Activated CD8-positive, alpha-beta memory T cell treated with anti-CD3 and anti-CD28 coated beads, Interleukin-2, amount 50 U/mL, for 1 hour (primary cell): Measurements from ENCODE around the gene RSPO1.
"Not testable (repeated sequence)": the region's sequence is repeated elsewhere in the genome, so short reads cannot be mapped to it uniquely, and the experiment has no call there.

Source experiments
- DNase-seq: peaks from one replicate; pipeline ENCODE4 v3.0.0-alpha.2; 2020; ENCODE audit errors: extremely low read depth

RSPO1 gene

DNA sequence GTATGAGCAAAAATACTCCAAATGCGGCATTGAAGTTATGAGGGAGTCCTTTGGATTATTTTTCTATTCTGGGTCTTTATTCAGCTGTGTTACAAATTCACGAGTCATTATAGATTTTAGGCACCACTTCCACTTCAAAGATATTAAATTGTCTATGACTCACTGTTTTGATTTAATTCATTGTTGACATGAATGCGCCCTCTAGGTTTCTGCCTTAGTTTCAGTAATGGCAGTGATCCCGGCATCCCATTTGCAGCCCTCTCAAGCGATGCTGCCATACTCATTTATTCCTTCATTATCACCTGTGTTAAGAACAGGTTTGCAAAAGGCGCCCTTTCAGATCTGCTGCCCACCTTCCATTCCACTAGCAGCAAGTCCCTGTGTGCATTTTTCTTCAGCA is 14.0 kb downstream of the RSPO1 start:
- no peak for DNase-seq

DNA sequence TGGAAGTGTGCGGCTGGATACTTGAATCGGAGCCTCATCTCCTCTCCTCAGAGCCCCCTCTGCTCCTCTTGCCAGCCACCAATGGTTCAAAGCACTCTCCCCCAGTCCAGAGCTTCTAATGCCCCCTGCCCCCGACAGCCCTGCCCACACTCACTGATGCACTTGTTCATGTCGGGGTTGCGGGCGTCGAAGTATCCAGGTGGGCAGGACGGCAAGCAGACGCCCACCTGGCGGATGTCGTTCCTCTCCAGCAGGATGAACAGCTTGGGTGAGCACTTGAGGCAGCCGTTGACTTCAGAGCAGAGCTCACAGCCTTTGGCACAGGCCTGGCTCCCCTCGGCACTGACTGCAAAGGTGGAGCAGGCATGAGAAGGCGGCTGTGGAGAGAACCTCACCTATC is 18.4 kb downstream of the RSPO1 start:
- DNase-seq, result no peak

DNA sequence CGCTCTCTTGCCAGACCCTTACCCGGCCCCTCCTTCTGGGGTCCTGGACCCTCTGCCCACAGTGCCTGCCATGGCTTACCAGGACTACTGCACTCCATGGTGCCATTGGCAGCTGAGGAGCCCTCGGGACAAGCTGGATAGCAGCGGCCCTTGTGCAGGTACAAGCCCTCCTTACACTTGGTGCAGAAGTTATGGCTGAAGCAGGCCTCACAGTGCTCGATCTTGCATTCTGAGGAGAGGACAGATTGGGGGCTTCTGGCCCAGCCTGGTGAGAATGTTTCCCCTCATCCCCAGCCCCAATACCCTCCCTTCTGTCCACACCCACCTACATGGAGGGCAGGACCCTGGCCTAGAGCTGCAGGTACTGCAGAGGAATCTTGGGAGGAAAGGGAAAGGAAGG is 20.6 kb downstream of the RSPO1 start:
- no peak for DNase-seq

DNA sequence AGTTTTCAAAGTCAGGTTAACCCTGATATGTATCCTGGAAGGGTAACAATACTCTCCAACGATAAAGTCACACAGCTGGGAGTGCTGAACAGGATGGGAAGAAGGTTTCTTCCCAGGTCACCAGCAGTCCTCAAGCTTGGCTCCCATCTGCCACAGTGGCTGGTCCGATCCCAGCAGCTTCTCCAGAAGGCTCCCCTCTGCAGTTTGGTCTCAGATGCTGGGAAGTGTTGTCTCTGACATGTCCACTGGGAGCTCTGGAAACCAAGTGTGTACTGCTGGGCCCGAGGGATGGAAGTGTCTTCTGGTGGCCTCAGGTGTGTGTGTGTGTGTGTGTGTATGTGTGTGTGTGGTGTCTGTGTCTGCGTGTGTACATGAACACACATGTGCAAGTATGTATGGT is 22.5 kb downstream of the RSPO1 start:
- no peak for DNase-seq

DNA sequence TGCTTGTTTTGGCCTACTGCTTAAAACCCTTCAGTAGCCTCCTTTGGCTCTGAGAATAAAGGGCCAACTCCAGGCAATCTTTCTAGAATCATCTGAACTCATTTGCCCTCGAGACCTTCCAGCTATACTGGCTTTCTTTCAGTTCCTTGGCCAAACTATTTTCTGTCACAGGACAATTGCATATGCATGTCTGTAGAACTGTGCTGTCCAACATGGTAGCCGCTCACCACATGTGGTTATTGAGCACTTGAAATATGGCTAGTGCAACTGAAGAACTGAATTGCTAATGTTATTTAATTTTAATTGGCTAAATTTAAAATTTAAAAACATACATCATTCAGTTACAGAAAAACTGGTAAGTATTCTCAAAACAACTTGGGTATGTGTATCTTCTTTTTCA is 24.7 kb downstream of the RSPO1 start:
- DNase-seq, result no peak

DNA sequence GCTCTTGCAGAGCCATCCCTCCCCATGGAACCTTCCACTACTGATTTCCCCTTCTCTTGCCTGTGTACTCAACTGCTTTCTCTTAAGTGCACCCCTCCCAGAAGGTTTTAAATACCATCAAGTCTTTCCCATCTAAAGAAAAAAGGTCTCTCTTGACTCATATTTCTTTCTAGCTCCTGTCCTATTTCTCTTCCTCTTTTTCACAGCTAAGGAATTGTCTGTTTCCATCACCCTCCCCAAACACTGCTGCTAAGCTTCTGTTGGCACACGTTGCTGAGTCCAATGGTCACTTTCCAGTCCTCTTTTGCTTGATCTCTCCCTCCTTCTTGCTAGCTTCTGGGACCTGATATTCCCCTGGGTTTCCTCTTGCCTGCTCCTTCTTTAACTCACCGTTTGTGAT is 25.7 kb downstream of the RSPO1 start:
- no peak for DNase-seq

DNA sequence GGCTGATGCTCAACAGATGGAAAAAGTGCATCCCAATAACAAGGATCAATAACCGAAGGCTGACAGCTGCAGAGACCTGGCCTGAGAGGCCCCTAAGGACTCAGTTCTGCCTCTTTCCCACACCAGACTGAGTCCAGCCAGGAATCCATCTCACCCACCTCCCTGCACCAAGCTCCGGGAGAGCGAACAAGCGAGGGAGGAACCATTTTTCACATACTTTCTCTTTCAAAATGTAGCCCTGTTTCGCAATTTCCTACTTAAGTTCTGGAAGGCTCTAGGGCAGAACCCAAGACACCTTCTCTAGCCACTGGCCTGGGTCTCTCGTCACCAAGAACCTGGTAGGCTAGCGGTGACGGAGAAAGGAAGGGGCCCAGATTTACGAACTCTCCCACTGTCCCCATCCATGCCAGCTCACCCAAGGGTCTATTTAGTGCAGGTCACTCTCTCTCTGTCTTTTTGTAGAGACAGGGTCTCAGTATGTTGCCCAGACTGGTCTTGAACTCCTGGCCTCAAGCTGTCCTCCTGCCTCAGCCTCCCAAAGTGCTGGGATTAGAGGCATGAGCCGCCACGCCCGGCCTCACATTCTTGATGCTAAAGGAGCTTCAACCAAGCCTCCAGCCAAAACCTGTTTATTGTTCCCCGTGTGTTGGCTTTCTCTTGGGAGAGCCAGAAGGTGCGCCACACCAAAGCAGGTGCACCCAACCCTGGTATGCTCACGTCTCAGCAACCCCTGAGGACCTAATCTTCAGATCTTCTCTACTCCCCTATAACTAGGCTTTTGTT is 28.0 kb downstream of the RSPO1 start:
- DNase-seq, result no peak

DNA sequence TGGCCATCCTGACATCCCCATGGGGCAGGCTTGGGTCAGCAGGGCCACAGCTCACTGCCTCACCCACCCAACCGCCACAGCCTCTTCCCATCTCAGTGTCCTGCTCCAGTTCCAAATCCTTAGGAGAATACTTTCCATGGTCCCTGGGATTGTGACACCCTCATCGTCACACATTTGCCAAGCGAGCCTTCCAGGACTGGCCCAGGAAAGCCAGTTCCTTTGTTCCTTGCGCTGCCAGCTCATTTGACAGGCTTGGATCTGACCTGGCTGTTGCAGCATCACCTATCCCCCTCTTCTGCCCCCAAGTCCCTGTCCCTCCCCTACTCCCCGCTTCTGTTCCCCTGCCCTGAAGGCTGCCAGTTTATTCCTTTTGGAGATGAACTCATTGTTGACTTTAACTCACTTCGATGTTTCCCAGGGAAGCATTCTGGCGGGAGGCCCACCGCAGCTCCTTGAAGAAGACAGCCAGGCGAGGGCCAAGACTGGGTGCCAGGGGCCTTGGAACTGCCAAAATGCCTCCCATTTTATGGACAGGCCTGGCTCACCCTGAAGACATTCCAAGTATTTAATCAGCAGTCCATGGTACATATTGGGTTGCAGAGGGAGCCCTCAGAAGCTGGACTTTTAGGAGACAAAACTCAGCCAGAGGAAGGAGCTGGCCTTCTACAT is 28.8 kb downstream of the RSPO1 start:
- DNase-seq, result no peak

DNA sequence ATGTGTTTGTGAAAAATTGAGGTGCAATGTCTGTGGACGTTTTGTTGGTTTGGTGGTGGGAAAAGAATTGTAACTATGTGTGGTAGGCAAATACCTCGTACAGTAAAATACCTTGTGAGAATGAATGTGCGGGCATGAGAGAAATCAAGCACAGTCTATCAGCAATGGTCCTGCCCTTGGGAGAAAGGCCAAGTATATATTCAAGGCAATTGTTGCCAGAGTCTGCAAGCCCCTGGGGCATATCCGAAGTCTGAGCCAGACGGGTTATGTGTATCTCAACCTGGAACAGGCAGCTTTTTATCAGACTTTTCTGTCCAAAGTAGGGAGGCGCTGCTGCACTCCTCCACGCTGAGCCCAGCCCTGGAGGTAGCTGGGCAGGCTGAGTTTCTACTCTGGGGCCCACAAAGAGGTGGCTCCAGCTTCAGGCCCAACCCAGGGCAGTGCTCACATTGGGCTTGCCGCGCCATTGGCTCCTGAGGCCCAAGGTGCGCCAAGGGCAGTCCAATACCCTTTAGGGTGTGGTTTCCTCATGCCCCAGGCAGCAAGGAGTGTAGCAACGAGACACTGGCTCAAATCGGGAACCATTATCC is 29.5 kb downstream of the RSPO1 start:
- DNase-seq, result no peak

DNA sequence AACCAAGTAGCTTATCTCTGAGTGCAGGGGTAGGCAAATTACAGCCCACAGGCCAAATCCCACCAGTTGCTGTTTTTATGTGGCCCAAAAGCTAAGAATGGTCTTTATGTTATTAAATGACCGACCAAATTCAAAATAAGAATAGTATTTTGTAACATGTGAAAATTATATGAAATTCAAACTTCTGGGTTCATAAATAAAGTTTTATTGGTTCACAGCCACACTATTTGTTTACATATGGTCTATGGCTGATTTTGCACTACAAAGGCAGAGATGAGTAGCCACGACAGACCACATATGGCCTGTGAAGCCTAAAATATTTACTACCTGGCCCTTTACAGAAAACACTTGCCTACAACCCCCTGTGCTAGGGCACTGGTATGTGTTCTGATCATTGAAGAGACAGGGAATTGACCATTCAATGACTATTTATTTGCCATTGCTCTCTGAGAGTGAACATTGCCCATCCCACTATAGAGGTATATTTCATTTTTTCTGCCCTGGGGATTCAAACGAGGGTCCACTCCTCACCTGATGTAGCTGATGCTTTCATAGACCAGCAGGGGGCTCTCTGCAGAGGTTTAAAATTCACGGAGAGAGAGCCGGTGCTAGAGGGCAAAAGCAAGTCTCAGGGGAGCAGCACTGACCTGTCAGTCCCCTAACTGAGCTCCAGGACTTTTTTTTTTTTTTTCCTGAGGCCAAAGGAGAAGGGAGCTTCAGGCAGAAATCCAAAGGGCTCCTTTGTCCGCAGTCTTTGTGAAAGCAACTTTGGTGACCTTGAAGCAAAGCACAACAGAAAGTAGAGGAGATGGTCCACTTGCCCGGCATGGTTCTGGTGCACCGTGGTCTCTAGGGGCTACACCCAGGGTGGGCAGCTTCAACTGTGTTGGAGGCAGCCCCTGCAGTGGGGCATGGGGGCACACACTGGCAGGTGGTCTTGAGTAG is 31.7 kb downstream of the RSPO1 start:
- no peak for DNase-seq

DNA sequence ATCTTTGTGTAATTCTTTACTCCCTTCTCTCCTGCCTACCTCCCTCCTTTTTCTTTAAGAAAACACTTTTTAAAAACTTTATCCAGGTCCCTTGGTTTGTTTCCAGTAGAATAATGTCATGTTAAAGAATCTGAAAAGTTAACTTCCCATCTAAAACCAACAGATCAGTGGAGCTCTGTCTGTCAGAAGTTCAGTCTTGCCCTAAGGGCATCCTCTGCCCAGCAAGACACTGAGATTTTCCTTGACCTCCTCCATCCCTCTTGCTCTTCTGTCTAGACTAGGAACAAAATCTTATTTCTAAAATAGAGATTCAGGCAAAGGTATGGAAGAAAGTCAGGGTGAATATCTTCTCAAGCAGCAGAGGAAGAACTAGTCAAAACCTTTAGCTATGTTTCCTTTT is 33.3 kb downstream of the RSPO1 start:
- DNase-seq, result no peak

DNA sequence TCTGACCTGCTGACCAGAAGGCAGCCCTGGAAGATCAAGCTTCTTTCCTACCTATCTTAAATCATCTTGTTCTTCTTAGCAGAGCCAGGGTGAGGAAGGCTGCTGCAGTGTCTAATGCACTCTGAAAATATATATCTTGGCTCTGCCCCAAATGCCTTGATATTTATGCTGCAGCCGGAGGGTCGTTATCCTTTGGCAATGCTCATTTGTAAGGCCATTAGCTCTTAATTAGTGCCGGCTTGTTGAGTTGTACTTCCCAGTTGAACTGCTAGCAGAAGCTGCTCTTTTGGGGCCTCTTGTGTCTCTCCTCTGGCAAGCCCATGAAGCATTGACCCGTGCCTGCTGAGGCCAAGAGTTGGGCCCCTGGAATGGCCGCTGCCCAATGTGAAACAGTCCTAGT is 34.8 kb downstream of the RSPO1 start:
- DNase-seq, result no peak

DNA sequence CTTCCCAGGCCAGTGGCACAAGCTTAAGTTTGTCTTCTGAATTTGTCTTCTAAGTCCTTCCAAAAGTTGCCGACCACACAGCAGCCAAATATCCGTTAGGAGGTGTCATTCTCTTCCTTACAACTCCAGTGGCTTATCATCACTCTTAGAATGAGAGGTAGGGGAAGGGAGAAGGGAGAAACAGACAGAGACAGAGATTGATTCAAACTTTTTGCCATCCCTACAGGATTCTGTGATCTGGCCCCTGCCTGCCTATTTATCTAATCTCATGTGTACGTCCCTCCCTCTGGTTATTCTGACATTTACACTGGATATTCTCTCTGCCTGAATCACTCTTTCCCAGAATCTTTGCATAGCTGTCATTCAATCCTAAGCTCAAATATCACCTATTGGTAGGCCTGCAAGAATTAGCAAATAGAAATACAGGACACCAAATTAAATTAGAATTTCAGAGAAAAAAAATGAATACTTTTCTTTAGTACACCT is 38.5 kb downstream of the RSPO1 start:
- no peak for DNase-seq

DNA sequence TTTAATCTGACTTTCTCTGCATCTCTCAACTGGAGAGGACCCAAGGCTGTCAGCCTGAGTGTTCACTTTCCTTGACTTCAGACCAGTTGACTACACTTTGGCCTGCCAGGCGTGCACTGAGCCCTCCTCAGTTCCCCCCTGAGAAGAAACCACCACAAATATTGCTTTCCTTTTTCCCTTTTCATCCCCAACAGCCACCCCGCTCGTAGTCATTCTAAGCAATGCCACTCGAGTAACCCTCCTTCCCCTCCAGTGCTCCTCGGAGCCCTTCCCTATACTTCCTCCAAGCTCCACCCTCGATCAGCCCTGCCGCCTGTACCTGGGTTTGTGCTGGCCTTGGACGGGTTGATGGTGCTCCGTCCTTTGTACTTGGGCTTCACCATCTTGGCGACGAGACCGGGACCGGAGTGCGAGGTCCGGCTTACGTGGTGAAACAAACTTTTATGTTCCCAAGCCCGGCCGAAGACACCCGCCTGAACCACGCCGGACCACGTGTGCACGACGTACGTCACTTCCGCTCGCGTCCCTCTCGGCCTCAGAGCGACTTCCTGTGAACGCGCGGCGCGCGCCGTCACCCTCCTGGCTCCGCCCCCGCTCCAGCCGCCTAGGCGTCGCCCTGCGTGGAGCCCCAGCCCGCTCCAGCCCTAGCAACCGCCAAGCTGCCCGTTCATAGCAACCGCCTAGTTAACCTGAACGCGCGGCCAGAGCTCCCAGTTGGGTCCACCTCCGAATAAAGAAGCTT is 39.1 kb downstream of the RSPO1 start, which contains the start of gene GNL2:
Gene GNL2 (minus strand): TSS at position 498 of the 742 bp plus-strand sequence. CDS start 115 bp downstream, at position 383.
- peak; percentile 82 for DNase-seq

DNA sequence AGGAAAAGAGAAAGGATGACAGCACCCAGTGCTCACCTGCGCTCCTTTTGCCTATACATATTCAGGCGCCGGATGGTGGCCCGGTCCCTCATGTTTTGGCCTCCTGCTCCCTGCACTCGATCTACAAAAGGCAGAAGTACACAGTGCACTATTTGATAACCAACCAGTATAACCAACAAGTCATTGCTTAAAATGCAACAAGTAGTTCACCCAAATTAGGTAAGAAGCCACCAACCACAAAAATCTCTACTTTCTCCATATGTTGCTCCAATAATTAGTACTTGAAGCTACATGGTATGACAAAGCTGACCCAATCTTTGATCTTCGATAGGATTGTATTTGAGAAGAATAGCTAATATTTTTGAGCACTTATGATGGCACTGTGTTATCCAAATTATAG is 41.0 kb downstream of the RSPO1 start:
- no peak for DNase-seq

DNA sequence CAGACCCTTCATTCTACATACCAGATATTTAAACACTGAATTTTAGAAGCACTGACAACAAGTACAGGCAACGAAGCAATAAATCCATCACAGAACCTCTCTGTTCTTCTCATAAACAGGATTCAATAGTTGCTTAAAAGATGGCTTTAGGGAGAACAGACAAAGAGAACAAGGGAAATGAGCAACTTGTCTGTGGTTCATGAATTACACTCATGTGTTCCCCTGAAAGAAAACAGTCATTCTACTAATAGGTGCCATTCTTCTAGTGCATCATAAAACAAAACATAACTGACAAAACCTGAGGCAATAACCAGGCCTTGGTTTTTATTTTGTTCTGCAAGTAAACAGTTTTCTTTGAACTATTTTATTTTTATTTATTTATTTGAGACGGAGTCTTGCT is 45.8 kb downstream of the RSPO1 start:
- no peak for DNase-seq

DNA sequence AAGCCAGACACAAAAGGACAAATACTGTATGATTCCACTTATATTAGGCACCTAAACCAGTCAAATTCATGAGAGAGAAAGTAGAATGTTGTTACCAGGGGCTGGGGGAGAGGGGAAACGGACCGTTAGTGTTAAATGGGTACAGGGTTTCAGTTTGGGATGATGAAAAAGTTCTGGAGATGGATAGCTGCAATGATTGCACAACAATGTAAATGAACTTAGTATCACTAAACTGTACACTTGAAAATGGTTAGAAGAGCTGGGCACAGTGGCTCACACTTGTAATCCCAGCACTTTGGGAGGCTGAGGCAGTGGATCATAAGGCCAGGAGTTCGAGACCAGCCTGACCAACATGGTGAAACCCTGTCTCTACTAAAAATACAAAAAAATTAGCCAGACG is 50.1 kb downstream of the RSPO1 start:
- not testable (repeated sequence) for DNase-seq

DNA sequence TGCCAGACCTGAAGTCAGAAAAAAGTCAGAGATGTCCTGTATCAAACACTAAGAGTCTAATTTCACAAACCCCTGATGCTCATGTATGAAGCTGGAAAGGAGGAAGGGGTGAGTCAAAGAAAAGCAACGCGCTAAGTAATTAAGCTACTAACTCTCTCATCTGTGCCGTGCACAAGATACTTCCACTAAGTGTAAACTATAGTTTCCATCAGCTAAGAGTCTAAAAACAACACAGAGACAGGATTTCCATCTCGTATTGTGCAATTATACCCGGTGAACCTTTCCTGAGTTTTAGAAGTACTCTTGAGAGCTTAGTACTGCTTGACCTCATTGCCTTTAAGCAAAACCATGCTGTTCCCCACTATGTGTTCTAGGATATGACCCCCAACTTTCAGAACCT is 59.0 kb downstream of the RSPO1 start:
- DNase-seq, result no peak

DNA sequence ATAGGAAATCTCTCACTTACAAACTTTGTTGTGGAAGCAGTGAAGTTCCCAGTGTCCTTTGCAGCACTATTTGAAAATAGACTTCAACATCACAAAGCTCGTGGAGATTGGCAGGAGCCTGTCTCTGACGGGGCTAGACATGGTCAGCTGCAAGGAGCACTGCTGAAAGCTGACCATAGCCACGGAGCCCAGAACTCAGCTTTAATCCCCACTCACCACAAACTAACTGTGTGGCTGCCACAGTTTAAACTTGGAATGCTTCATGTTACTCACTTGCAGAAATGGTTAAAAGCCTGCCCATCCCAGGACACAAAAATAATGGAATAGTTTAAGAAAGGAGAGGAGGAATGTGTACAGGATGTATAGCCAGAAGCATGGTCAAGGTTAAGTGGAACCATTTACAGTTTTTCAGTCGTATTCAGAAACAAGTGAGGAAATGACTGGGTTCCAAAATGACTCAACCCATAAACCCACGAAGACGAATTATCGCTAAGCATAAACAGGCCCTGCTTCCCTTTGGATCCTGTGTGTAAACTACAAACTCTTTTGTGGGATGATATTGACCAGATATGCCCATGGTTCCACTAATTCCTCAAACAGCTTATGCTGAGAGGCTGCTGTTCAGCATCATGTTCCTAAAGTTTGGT is 59.7 kb downstream of the RSPO1 start:
- DNase-seq, result no peak

DNA sequence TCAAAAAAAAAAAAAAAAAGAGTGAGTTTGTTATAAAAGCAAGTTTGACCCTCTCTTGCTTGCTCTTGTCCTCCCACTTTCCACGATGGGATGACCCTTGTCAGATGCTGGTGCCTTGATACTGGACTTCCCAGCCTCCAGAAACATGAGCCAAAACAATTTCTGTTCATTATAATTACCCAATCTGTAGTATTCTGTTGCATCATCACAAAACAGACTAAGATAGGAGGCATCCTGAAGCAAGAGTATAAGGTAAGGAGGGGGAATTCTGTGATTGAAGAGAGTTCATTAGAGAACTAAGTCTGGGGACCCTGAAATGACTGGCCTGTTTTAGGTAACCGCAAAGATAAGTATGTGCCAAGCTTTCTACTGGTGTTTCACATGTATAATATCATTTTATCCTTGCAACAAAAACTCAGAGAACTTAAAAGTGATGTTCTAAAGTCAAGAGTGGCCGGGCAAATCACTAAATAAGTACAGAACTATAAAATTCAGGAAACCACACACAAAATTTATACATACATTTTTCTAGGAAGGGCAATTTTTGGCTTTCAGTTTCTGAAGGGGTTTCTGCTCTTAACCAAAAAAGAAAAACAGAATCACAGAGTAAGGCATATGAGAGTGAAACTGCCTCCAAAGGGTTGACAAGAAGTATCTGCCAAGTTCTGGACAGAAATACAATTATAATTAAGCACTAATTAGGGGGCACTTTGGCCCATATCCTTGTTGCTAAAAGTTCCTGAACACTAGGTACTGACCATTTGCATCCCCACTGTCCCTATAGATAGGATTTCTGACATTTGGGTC is 64.0 kb downstream of the RSPO1 start:
- DNase-seq, result no peak
